Activated T-helper 17 cell treated with anti-CD3 and anti-CD28 coated beads, Interleukin-2, amount 50 U/mL, for 72 hours (primary cell): ENCODE measurements around the gene CCDC148. TPM values are rescaled to one million over a fixed set of nuclear protein-coding genes. Genes with fewer than 3 reads are reported as not detected.

Experiments
- ATAC-seq: fragments of 150-1000 bp; cut with Tn5 transposase; replicated peaks from 2 replicates; pipeline ENCODE4 v1.10.0; 2021; ENCODE audit warnings: mild to moderate bottlenecking, moderate library complexity
- H3K27ac Mint-ChIP-seq: one replicate; pipeline ENCODE4 v1.8.0; 2022; ENCODE audit warnings: mixed read lengths
- H3K27me3 Mint-ChIP-seq: one replicate; pipeline ENCODE4 v1.8.0; 2022; ENCODE audit warnings: mixed read lengths
- H3K36me3 Mint-ChIP-seq: one replicate; pipeline ENCODE4 v1.8.0; 2022; ENCODE audit warnings: low read depth, mild to moderate bottlenecking, mixed read lengths
- H3K4me1 Mint-ChIP-seq: one replicate; pipeline ENCODE4 v1.8.0; 2022; ENCODE audit warnings: mixed read lengths
- H3K4me3 Mint-ChIP-seq: one replicate; pipeline ENCODE4 v1.8.0; 2022; ENCODE audit warnings: mild to moderate bottlenecking, mixed read lengths
- H3K9me3 Mint-ChIP-seq: one replicate; pipeline ENCODE4 v1.8.0; 2022; ENCODE audit warnings: mixed read lengths
- total RNA-seq, 2 donors: library from RNA; stranded (reverse); gene quantifications; one replicate each; pipeline ENCODE4 v1.2.3, GENCODE V29; 2022

The CCDC148 gene
- total RNA-seq, 2 donors from 2014 or later: 0.82 to 0.93 TPM

GRCh38 chr2:158293722-158294121 is 162.8 kb downstream of the CCDC148 start:
- no peaks in the 10 kb centered on the region for H3K4me1 Mint-ChIP-seq
- no peak overlapping the region for H3K4me3 Mint-ChIP-seq
- ATAC-seq: no peak
- no peaks in the 10 kb centered on the region for H3K36me3 Mint-ChIP-seq
- no peaks in the 10 kb centered on the region for H3K27me3 Mint-ChIP-seq
- H3K9me3 Mint-ChIP-seq: no peaks in the 10 kb centered on the region
- no peak overlapping the region for H3K27ac Mint-ChIP-seq

GRCh38 chr2:158291544-158292180 is 164.9 kb downstream of the CCDC148 start:
- H3K27ac Mint-ChIP-seq: no peak overlapping the region
- peaks cover 4% of the 10 kb centered on the region for H3K27me3 Mint-ChIP-seq
- no peaks in the 10 kb centered on the region for H3K36me3 Mint-ChIP-seq
- no peaks in the 10 kb centered on the region for H3K4me1 Mint-ChIP-seq
- H3K4me3 Mint-ChIP-seq: no peak overlapping the region
- ATAC-seq: no peak
- no peaks in the 10 kb centered on the region for H3K9me3 Mint-ChIP-seq

GRCh38 chr2:158290225-158290624 is 166.3 kb downstream of the CCDC148 start:
- H3K36me3 Mint-ChIP-seq: no peaks in the 10 kb centered on the region
- H3K27me3 Mint-ChIP-seq: peaks cover 4% of the 10 kb centered on the region
- ATAC-seq: no peak
- H3K4me1 Mint-ChIP-seq: no peaks in the 10 kb centered on the region
- H3K4me3 Mint-ChIP-seq: no peak overlapping the region
- no peaks in the 10 kb centered on the region for H3K9me3 Mint-ChIP-seq
- H3K27ac Mint-ChIP-seq: no peak overlapping the region

- Mint-ChIP-seq H3K27ac (no peak overlapping the region), H3K27me3 (peaks cover 3% of the 10 kb centered on the region)
Observed at GRCh38 chr2:158276619-158277471, 179.7 kb downstream of the CCDC148 start.

GRCh38 chr2:158273791-158274190 is 182.8 kb downstream of the CCDC148 start:
- no peak overlapping the region for H3K27ac Mint-ChIP-seq
- H3K4me3 Mint-ChIP-seq: no peak overlapping the region
- no peaks in the 10 kb centered on the region for H3K36me3 Mint-ChIP-seq
- H3K27me3 Mint-ChIP-seq: peaks cover 4% of the 10 kb centered on the region
- ATAC-seq: no peak
- H3K4me1 Mint-ChIP-seq: no peaks in the 10 kb centered on the region
- H3K9me3 Mint-ChIP-seq: no peaks in the 10 kb centered on the region

More at GRCh38 chr2:158276619-158277471, 179.7 kb downstream of the CCDC148 start:
- ATAC-seq: no peak
- Mint-ChIP-seq H3K4me3 (no peak overlapping the region), H3K36me3 (no peaks in the 10 kb centered on the region), H3K4me1 (no peaks in the 10 kb centered on the region), H3K9me3 (no peaks in the 10 kb centered on the region)

DNA sequence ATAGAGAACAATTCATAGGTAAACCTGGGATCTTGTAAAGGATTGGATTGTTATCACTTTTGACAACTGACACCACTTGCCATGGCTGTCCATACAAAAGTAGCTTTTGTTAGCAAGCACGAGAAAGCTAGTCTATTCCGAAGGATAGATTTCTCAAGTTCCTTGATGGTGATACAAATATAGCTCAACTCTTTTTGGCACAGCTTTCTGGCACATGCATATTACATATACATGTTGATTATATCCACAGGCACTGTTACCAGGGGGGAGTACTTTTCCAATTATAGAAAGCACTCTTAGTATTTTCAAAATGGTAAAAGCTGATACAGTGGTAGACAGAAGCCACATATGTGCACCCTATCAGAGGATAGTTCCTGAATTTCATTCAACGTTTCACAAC is 186.0 kb downstream of the CCDC148 start:
- H3K36me3 Mint-ChIP-seq: no peaks in the 10 kb centered on the region

DNA sequence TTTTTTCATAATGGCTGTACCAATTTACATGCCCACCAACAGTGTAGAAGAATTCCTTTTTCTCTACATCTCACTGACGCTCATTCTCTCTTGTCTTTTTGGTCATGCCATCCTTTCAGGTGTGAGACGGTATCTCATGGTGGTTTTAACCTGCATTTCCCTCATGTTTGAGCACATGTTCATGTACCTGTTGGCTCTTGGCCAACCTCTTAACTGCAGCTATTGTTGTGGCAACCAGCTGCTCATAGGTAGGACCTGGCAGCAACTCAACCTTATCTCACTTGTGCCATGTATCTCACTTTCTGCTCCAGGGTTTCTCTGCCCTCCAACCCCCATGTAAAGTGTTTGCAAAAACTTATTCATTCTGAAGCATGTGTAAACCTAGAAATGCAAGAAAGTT is 187.4 kb downstream of the CCDC148 start:
- peaks cover 7% of the 10 kb centered on the region for H3K27me3 Mint-ChIP-seq
- H3K4me1 Mint-ChIP-seq: no peaks in the 10 kb centered on the region
- H3K27ac Mint-ChIP-seq: no peak overlapping the region
- no peaks in the 10 kb centered on the region for H3K9me3 Mint-ChIP-seq
- no peaks in the 10 kb centered on the region for H3K36me3 Mint-ChIP-seq
- no peak for ATAC-seq
- H3K4me3 Mint-ChIP-seq: no peak overlapping the region

More for the DNA sequence above, 186.0 kb downstream of the CCDC148 start:
- no peak for ATAC-seq
- peaks cover 4% of the 10 kb centered on the region for H3K27me3 Mint-ChIP-seq
- no peaks in the 10 kb centered on the region for H3K4me1 Mint-ChIP-seq
- H3K4me3 Mint-ChIP-seq: no peak overlapping the region
- H3K27ac Mint-ChIP-seq: no peak overlapping the region
- no peaks in the 10 kb centered on the region for H3K9me3 Mint-ChIP-seq

DNA sequence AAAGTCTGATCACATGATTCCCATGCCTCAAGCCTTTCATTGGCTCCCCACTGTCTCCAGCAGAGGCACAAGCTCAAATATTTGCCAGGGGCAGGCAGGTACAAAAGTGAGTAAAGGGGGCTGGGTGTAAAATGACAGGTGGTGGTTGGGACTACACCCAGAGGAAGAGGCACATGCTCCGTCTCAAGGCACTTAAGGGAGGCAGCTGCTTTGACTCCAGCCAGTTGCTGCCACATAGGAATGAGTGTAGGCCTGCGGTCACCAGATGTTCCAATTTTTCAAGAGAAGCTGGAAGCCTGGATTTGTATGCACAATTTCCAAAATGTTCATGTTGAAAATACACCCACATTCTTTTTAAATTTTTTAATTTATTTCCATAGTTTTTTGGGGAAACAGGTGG is 190.4 kb downstream of the CCDC148 start:
- Mint-ChIP-seq H3K4me3 (no peak overlapping the region), H3K27me3 (peaks cover 6% of the 10 kb centered on the region), H3K36me3 (no peaks in the 10 kb centered on the region), H3K9me3 (no peaks in the 10 kb centered on the region), H3K4me1 (no peaks in the 10 kb centered on the region), H3K27ac (no peak overlapping the region)
- no peak for ATAC-seq

DNA sequence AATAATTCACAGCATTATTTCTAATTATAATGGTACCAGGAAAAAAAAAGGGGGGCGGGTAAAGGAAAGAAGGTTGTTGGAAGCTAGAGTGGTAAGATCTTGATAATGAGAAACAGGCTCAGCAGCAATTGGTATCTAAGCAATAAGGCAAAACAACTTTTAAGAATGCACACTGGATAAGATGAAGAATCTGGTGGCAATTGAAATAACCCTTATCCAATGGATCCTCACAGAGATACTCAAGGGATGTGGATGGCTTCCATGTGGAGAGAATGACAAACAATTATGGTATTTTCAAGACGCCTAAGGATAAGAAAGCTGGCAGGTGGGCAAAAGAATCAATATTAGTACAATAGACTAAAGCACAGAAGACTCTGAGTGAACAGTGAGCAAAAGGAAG is 201.3 kb downstream of the CCDC148 start:
- Mint-ChIP-seq H3K4me1 (no peaks in the 10 kb centered on the region), H3K36me3 (no peaks in the 10 kb centered on the region), H3K9me3 (peaks cover 3% of the 10 kb centered on the region), H3K27me3 (peaks cover 27% of the 10 kb centered on the region), H3K4me3 (no peak overlapping the region), H3K27ac (no peak overlapping the region)
- no peak for ATAC-seq

- ATAC-seq: no peak
- no peaks in the 10 kb centered on the region for H3K4me1 Mint-ChIP-seq
- no peak overlapping the region for H3K27ac Mint-ChIP-seq
- H3K9me3 Mint-ChIP-seq: peaks cover 3% of the 10 kb centered on the region
- H3K36me3 Mint-ChIP-seq: no peaks in the 10 kb centered on the region
- H3K4me3 Mint-ChIP-seq: no peak overlapping the region
- H3K27me3 Mint-ChIP-seq: peaks cover 11% of the 10 kb centered on the region
Observed at GRCh38 chr2:158253170-158253569, 203.4 kb downstream of the CCDC148 start.

DNA sequence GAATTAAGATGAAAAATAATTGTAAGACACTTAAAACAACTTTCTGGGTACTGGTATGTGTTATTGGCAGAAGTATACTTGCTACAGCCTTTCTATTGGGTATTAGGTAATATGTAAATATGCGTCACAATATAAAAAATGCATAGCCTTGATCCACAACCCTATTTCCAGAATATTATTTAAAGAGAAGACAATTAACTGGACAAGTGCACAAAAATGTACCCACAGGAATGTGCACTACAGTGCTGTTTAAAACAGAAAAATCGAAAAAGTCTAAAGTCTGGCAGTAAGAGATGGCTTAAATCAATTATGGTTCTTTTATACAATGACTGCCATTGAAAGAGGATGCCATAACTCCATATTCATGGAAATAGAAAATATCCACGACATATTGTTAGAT is 205.2 kb downstream of the CCDC148 start:
- no peak for ATAC-seq
- peaks cover 11% of the 10 kb centered on the region for H3K27me3 Mint-ChIP-seq
- no peaks in the 10 kb centered on the region for H3K4me1 Mint-ChIP-seq
- H3K36me3 Mint-ChIP-seq: no peaks in the 10 kb centered on the region
- H3K4me3 Mint-ChIP-seq: no peak overlapping the region
- H3K9me3 Mint-ChIP-seq: peaks cover 3% of the 10 kb centered on the region
- no peak overlapping the region for H3K27ac Mint-ChIP-seq

- Mint-ChIP-seq H3K4me3 (no peak overlapping the region), H3K27me3 (peaks cover 8% of the 10 kb centered on the region), H3K27ac (no peak overlapping the region), H3K36me3 (no peaks in the 10 kb centered on the region), H3K9me3 (no peaks in the 10 kb centered on the region), H3K4me1 (no peaks in the 10 kb centered on the region)
- ATAC-seq: no peak
Observed at GRCh38 chr2:158243392-158243791, 213.2 kb downstream of the CCDC148 start.

- H3K4me1 Mint-ChIP-seq: no peaks in the 10 kb centered on the region
- H3K9me3 Mint-ChIP-seq: no peaks in the 10 kb centered on the region
- H3K4me3 Mint-ChIP-seq: no peak overlapping the region
- H3K27me3 Mint-ChIP-seq: peaks cover 8% of the 10 kb centered on the region
- no peak overlapping the region for H3K27ac Mint-ChIP-seq
- no peak for ATAC-seq
- H3K36me3 Mint-ChIP-seq: no peaks in the 10 kb centered on the region
Observed at GRCh38 chr2:158242280-158242679, 214.3 kb downstream of the CCDC148 start.

DNA sequence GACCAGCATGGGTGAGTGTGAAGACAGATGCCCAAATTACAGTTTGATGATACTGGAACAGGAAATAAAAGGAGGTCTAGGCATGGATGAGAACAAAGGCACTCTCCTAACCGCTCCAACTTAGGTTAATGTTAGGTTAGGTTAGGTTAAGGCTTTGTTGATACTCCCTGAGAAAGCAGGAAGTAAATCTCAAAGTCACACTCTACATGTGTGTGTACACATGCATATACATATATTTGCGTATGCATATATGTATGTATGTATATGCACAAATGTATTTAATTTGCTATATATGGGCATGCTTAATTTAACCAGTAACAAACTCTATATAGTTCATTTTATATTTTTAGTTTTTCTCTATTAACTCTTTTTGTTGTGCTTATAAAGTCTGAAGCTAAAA is 215.6 kb downstream of the CCDC148 start:
- no peak for ATAC-seq
- no peaks in the 10 kb centered on the region for H3K36me3 Mint-ChIP-seq
- H3K4me3 Mint-ChIP-seq: no peak overlapping the region
- H3K9me3 Mint-ChIP-seq: no peaks in the 10 kb centered on the region
- no peaks in the 10 kb centered on the region for H3K4me1 Mint-ChIP-seq
- H3K27ac Mint-ChIP-seq: no peak overlapping the region
- H3K27me3 Mint-ChIP-seq: peaks cover 8% of the 10 kb centered on the region

DNA sequence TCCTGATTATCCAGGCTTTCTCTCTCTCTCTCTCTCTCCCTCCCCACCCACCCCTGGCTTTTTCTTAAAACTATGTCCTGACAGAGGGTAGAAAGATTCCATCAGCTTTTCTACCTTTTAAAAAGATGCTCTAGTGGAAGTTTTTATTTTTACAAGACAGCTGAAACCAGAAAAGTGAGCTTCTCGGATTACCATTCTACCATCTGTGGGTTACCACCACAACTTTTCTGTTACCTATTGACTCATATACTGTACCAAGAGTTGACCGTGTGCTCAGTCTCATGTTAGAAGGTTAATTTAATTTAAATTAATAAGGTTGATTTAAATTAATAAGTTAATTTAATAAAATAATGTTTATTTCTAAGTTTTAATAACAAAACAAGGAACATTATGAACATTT is 217.3 kb downstream of the CCDC148 start:
- Mint-ChIP-seq H3K27ac (no peak overlapping the region), H3K4me1 (no peaks in the 10 kb centered on the region), H3K36me3 (no peaks in the 10 kb centered on the region), H3K9me3 (no peaks in the 10 kb centered on the region), H3K27me3 (peaks cover 4% of the 10 kb centered on the region), H3K4me3 (no peak overlapping the region)
- ATAC-seq: no peak
